ENCODE results near the gene CYGB.
A peak's percentile ranks its signal among the peaks of the same experiment; 100 is the strongest.

Gene CYGB

DNA sequence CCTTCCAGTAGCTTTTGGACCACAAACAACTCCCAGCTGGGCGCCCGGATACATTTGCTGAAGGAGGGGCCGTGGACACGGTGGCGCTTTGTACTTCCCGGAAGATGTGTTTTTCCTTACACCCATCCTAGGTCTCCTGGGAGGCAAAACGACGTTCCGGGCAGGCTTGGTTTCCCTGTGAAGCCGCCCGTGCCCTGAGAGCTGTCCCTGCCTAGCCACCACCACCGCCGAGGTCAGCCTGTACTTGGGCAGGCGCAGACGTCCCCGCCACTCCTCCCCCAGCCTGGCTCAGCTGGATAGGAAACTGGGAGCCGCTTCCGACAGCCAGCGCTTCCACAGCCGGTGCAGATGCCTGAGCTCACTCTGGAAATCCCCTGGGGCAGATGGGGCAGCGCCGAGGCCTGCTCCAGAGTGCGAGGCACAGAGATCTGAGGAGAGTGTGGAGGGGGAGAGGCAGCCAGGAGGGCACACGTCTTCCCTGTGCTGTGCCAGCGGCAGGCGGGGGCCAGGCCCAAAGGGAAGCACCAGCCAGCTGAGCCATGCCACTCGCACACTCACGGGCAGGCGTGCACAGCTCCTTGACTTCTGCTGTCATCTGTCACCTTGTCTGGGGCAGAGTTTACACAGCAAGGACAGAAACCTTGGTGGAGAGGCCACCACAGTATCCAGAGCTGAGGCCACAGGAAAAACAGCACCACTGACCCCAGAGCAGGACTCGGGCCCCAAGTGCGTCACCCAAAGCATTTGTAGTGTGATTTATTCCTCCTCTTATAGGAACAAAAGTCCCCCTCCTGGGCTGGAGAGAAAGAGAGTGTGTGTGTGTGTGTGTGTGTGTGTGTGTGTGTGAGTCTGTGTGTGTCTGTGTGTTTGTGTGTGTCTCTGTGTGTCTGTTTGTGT is 39.3 kb downstream of the CYGB start:
- DNase-seq, result no peak

DNA sequence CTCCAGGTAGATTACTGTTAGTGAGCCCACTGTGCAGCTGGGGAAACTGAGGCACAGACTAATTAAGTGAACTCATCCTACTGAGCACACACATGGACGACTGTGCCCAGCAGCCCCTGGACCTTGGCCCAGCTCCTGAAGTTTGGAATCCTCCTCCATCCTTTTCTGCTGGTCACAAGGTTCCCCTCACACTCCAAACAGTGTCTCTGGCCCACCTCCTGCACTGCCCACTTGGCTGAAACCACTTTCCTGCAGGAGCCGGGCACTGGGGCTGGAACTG is 39.9 kb downstream of the CYGB start:
- no peak for DNase-seq

DNA sequence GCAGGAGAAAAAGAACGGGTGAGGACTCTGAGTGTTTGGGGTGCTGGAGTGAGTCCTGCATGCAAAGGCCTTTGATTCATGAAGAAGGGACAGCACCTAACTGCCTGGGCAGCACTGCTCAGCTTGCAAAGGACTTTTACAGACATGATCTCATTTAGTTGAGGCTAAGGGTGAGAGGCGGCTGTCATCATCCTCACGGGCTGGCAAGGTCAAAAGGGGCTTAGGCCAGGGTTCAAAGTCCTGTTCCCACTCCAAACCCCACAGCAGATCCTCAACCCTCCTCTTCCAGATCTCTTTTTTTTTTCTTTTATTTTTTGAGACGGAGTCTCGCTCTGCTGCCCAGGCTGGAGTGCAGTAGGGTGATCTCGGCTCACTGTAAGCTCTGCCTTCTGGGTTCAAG is 41.0 kb downstream of the CYGB start:
- no peak for DNase-seq

DNA sequence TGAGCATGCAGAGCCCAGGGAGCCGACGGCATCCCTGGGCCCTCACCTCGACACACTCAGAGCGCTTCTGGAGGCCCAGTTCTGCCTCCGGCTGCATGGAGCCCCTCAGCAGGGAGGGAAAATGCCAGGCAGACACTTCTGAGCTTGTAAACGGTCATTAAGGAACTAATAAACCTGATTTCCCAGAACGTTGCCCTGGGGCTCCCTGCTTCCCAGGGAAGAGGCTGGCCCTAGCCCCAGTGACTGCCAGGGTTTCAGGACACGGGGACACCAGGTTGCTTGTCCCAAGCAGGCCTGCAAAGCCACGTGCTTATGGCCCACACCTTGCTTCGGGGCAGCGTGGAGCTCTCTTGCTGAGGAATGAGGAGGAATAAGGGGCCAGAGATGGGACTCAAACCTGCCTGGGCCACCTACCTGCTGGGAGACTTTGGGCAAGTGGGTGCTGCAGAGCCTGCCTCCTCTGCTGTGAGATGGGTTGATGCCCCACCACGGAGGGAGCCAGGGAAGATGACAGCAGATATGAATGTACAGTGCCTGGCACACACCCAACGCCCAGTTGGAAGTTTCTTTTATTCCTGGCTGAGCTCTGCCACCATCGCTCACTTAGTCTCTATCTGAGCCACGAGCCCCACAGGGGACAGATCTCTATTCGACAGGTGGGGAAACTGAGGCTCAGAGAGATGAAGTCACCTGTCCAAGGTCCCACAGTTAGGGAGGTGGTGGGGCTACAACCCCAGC is 41.7 kb downstream of the CYGB start:
- DNase-seq, result no peak

DNA sequence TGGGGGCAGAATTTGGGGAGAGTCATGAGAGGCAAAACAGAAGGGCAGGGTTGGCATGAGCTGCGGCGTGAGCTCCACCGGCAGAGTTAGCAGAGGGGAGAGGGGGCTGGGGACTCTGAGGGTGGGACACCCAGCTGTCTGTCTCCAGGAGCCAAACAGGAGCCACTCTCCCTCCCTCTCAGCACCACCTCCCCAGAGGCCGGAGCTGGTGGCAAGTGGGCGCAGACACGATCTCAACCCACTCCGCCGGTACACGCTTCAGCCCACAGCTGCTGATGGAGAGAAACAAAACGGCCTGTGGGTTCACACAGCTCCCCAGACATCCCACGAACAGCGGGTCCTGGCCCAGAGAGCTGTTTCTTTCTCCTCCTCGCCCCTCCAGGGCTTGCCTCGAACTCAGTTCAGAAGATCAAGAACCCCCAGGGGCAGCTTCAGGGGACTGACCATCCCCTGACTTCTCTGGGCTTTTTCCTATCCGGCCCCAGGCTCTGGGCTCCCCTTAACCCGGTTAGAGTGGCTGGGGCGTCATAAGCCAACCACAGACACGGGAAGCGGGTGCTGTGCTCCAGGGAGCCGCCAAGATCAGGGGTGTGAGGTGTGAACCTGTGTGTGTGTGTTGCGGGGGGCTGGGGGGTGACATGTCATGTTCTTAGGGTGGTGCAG is 43.9 kb downstream of the CYGB start:
- peak; percentile 49 for DNase-seq

DNA sequence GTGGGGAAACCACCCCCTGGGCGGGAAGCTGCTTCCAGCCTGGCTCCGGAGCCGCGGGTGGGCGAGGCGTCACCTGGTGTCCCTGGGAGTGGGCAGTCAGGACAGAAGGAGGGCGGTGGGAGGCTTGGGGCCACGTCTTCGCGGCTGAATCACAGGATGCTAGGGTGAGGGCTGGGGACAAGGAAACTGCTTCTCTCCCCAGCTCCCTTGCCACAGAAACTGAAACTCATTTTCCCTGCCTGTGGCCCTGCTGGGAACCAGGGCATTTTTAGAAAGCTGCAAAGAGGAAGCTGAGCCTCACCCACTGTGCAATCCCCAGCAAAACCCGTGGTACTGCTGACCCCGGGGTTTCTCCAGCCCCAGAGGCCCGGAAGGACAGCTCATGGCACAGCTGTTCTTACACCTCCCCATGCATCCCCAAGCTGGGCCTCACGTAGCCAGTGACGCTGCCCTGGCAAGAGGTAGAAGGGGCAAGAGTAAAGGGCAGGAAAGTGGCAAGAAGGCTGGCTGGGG is 44.5 kb downstream of the CYGB start:
- DNase-seq, result peak; percentile 42

DNA sequence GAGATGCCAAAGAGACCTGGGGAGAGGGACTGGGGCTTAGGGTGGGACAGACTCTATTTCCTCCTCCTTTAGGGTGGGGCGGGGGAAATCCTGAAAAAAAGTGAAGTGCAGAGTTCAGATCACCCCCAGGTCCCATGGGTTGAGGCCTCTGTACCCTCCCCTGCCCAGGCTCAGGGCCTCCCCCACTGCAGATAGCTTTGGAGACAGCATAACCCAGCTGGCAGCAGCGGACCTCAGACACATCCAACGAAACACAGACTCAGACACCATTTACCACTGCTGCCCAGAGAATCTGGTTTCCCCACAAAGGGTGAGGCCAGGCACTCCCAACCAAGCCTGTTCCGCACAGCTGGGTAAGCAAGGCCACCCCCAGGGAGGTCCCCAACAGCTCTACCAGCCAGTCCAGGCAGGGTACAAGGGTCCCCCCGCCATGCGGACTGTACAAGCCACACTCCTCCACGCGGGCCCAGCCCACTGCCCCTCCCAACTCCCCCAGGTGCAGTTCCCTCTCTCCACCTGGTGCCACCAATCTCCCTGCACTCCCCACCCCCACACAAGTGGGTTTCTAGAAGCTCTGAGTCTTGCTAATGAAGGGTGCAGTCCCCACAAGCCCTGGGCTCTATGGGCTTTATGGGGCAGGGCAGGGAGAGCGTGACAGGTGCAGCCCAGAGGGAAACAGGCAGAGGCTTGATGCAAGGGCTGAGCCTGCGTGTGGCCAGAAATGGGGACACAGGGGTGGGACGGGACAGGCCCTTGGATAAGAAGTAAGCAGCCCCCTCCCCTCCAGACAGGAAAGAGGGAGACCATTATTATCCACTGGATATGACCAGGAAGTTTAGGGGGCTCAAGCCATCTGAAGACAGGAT is 45.2 kb downstream of the CYGB start:
- no peak for DNase-seq

DNA sequence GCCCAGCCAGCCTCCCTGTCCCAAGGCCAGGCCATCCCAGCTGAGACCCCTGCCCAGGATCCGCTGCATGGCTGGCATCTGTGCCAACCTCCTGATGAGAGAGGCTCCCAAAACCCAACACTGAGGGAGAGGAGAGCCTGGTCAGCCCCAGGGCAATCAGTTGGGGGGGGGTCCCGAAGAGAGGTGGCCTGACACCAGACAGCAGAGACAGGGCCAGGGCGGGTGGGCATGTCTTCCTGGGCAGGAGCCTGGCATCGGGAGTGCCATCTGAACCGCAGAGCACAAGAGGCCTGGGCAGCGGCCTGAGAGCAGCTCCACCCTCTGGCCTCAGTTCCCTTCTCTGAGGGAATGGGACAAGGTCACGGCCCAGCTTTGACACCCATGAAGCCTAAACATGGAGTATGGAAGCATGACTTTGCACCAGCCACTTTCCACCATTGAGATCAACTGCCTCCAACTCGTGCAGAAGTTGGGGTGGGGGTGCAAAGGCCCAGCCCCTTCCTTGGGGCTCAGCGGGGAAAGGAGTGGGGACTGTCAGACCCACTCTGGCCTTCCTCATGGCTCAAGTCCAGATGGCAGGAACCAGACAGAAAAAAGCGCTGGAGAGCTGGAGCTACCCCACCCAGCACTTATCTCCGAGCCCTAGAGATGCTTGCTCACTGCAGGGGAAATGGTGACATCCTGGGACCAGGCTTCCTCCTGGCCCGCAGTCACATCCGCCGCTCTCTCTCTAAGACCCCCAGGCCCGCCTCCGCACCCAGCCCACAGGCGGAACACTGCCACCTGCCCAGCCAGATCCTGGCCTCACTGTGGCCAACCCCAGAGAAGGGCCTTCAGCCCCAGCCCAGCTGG is 46.0 kb downstream of the CYGB start:
- DNase-seq, result no peak

DNA sequence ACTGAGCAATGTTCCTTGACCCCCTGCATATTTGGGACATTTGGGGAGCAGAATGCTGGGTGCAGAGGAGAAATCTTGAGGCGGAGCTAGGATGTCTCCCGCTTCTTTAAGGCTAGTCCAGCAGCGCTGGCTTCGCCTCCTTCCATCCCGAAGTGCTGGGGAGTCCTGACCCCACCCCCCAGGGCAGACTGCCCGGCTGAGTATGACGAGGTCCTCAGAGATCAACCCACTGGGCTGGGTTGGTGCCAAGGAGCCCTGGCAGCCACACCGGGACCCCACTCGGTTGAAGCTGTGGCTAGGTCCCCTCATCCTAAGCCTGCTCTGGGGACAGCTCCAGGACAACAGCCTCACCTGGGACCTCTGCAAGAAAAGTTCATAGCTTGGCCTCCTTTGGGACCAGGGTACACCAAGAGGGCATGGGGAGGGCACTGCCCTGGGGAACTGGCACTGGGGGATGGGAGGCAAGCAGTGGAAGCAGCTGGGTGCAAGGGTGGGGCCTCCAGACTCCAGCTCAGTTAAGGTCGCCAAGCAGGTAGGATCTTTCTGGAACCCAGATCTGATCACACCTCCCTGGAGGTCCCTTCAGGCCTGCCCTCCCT is 47.3 kb downstream of the CYGB start:
- DNase-seq, result no peak

DNA sequence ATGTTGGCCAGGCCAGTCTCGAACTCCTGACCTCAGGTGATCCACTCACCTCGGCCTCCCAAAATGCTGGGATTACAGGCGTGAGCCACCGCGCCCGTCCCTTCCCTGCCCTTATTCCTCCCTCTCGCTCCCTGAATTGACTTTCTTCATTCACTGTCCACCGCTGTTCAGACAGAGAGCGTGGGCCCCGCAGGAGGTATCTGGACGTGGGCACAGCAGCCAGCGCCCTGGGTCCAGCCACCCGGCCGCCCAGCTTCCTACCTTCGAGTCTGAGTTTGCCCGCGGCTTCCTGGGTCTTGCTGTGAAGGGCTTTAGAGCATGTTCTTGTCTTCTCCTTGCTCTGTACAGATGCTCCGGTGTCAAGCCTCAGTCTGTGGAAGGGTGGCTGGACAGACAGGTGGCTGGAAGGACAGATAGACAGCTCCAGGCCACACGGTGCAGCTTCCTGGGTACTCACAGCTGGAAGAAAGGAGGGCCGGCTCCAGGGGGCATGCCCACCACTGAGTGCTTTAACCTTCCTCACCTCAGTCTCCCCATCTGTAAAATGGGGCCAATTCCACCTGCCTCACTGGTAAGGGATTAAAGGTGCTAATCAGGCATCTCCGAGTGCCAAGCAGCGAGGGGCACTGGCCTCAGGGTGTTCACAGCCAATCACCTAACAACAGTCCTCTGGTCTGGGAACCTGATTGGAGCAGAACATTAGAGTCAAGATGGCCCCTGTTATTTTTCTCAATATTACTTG is 49.9 kb downstream of the CYGB start:
- DNase-seq, result no peak

DNA sequence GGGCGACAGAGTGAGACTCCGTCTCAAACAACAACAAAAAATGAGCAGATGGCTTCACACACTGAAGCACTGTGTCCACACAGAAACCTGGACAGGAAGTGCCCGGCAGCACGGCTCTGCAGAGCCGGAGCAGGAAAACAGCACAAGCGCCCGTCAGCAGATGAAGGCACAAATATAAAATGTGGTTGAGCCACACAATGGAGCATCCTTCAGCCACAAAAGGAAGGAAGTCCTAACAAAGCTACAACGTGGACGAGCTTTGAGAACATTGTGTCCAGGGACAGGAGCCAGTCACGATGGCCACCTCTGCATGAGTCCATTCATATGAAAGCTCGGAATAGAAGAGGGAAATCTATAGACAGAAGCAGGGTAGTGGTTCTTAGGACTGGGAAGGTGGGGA is 51.9 kb downstream of the CYGB start:
- no peak for DNase-seq

DNA sequence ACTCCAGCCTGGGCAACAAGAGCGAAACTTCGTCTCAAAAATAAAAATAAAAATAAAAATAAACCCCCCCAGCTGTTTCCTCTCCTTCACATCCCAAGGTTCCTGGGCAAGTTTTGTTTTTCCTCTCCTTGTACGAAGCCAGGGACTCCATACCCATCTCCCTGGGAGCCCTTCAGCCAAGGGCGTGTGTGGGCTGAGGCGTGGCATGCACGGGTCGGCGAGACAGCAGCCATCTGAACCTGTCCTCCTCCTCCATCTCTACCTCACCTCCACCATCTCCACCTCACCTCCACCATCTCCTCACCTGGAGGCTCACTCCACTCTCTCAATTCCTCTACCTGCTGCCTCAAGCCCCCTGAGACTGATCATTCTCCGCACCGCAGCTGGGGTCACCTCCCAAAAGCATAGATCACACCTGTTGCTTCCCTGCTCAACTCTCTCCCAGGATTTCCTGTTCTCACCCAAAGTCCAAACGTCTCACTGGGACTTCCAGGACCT is 53.2 kb downstream of the CYGB start:
- no peak for DNase-seq

DNA sequence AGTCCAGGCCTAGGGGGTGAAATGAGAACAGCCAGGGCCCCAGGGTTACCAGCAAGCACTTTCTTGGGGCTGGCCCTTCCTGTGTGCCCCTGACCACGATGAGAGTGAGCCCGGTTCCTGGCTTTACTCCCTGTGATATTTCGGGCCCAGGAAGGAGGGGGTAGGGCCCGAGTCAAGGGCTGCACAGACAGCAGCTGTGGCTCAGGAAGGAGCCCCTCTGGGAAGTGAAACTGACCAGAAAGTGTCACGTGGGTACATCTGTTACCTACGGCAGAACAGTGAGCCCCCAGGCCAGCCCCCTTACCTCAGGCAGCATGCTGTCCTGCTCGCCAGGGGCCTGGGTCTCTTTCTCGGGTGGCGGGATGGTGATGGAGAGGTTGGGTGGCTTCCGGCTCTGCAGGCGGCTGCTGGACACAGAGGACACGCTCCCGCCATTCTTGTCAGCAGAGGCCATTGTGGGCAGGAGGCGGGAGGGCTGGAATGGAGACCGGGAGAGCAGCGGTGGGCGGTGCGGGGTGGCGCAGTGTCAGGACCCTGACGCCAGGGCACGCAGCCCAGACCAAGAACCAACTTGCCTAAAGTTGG is 56.3 kb downstream of the CYGB start:
- DNase-seq, result no peak

DNA sequence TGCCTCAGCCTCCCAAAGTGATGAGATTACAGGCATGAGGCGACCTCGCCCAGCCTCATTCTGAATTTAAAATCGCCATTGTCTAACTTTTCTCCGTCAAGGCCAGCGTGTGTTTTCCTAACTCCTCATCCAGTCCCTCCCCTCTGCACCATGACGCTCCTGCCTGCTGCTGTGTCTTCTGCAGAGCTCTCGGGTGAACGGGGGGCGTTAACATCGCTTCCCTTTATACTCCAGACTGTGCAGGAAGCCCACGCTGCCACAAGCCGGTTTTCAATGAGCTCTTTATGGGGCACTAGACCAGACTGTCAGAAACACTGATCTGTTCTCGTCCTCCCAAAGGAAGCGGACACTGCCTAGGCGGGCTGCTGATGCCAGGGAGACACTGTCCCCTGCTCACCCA is 56.9 kb downstream of the CYGB start:
- no peak for DNase-seq

DNA sequence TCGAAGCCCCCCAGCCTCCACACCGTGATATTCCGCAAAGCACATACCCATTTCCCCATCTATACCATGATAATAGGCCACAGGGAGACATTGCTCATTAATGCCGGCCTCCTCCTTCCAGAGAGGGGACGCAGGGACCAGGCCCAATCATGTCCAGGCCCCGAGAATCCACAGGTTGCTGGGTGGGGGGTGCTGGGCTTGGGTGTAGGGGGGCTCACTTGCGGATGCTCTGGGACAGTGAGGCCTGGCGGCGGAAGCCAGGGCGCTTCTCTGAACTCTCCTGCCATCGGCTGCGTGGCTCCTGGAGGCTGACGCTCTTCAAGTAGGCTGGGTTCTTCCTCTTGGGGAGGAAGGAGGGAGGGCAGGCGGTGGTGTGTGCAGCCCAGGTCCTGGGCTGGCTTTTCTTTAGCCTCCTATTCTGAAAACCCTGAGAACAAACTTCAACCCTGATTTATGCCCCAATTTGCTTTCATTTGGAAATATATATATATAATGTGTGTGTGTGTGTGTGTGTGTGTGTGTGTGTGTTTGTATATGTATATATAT is 57.9 kb downstream of the CYGB start:
- DNase-seq, result no peak

DNA sequence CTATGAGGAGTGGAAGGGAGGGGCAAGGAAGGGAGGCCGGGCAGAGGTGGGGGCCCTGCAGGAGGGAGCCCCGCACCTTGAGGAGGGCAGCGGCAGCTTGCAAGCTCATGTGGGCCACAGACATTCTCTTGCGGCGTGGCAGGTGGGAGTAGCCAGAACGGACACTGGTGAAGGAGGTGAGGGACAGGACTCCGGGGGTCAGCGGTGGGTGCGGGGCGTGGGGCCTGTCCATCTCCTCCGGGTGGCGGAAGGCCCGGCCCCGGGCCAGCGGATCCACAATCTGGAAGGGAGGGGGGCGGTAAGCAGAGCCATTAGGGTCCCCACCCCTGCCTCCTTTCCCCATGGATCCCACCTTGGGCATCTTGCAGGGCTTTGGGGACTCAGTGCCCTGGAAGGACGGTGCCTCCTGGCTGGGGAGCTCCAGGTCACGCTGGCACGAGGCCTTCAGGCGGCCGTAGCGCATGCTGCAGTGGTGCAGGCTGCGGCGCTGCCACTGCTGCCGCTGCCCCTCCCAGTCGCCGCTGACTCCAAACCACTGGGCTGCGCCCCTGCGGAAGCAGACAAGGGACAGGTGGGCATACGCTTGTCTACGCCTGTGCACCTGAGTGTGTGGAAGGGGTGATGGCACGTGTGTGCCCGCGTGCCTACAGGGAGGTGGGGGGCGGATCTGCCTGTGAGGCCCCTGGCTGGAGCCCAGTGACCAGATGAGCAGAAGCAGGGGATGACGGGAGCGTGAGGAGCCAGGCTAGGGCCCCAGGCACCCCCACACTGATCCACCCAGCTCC is 58.6 kb downstream of the CYGB start:
- DNase-seq, result no peak

DNA sequence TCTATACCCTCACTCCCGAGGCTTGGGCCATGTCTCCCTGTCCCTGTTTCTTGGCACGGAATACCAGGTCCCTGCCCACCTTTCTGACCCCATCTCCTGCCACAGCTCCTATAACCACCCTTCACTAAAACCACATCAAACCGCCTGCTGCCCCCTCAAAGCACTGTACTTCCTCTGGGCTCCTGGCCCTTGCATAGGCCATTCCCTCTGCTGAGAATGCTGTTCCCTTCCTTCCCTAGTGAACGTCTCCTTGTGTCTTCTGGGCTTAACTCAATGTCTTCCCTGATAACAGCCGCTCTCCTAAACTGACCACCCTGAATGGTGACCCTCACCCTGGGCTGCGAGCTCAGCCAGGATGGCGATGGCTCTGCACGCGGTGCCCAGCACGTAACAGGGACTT is 59.4 kb downstream of the CYGB start:
- no peak for DNase-seq

DNA sequence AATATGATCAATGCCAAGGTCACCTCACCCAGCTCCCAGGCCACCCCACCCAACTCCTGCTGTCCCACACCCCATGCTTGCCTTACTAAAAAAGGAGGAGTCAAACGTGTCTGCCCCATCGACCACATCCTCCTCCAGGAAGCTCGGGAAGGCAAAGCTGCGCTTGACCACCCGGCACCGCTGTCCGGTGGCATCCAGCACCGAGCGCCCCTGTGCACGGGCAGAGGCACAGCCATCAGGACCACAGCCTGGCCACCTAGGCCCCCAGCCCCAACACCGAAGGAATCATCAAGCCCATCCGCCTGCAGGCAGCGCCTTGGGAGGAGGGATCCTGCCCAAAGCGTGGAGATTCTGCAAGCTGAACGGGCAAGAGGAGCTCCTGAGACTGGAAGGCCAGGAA is 59.9 kb downstream of the CYGB start:
- DNase-seq, result no peak
